Thymus (tissue), 11 donors: ENCODE data around the gene RNF166. TPM values are rescaled to one million over a fixed set of nuclear protein-coding genes. Genes with fewer than 3 reads are reported as not detected.

Source experiments
- DNase-seq, 9 donors: peaks; one replicate each; pipeline ENCODE4 v3.0.0-alpha.2; 2013; ENCODE audit warnings: low spot score in 9 of 9, low read depth in 6 of 9, missing footprints in 1 of 9
- H3K27ac ChIP-seq, 2 donors: one replicate each; pipeline ENCODE4 v1.5.1; 2013; ENCODE audit warnings: control low read depth in 1 of 2, low read depth in 1 of 2, low read length in 1 of 2, mild to moderate bottlenecking in 1 of 2, moderate library complexity in 1 of 2
- H3K27me3 ChIP-seq, 2 donors: one replicate each; pipeline ENCODE4 v1.5.1; 2013; ENCODE audit warnings: low read length in 1 of 2; ENCODE audit not compliant: control insufficient read depth in 2 of 2, insufficient read depth in 1 of 2
- H3K36me3 ChIP-seq, 2 donors: one replicate each; pipeline ENCODE4 v1.5.1; 2013; ENCODE audit warnings: low read length in 1 of 2, mild to moderate bottlenecking in 1 of 2, moderate library complexity in 1 of 2; ENCODE audit not compliant: control insufficient read depth in 2 of 2, insufficient read depth in 2 of 2
- H3K4me1 ChIP-seq, 2 donors: one replicate each; pipeline ENCODE4 v1.5.1; 2013; ENCODE audit warnings: low read length in 2 of 2; ENCODE audit not compliant: control insufficient read depth in 2 of 2, insufficient read depth in 2 of 2
- H3K4me3 ChIP-seq, 2 donors: one replicate each; pipeline ENCODE4 v1.5.1; 2013; ENCODE audit warnings: low read length in 2 of 2, control low read depth in 1 of 2, mild to moderate bottlenecking in 1 of 2
- H3K9me3 ChIP-seq, 2 donors: one replicate each; pipeline ENCODE4 v1.5.1; 2013; ENCODE audit warnings: low read length in 1 of 2, mild to moderate bottlenecking in 1 of 2; ENCODE audit not compliant: control insufficient read depth in 2 of 2, insufficient read depth in 1 of 2
- WGBS: extraction: QIAGEN DNeasy Blood & Tissue Kit; methylation state at CpG from one replicate; pipeline ENCODE4 v1.1.7; 2013; 5-methylcytosine and 5-hydroxymethylcytosine counted together
- polyA plus RNA-seq: library from polyadenylated mRNA; stranded (reverse); fragments of 200-250 nt; gene quantifications from one replicate; pipeline ENCODE4 v1.2.3, GENCODE V29; 2013
- total RNA-seq: library from RNA; stranded (reverse); fragments of 120-200 nt; gene quantifications from one replicate; pipeline ENCODE4 v1.2.4, GENCODE V29; 2013
- donor health status: healthy.

Gene RNF166
- total and polyA plus RNA-seq, 2 donors = 32.6 to 144 TPM

DNA sequence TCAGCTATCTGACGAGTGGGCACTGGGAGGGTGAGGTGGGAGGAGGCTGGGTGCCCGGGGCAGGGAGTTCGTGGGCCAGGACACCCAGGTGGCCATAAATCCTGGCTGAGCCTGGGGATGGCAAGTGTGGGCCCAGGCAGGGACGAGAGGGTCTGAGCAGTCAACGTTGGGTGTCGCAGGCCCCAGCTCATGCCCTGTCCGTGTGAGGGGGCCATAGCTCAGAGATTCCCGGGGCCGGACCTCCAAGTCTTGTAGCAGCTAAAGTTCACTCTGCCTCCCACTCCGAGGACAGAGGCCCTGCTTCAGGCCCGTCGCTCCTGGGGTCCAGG lies 34.5 kb upstream of the RNF166 start:
- no peak overlapping the region for H3K27ac ChIP-seq
- WGBS = 98% methylated on average over 12 of the region's 12 CpGs
- H3K4me1 ChIP-seq = peaks cover 12 to 42% of the 10 kb centered on the region in 2 donors
- H3K9me3 ChIP-seq = peaks cover 0 to 6% of the 10 kb centered on the region in 2 donors
- H3K36me3 ChIP-seq = peaks cover 11 to 34% of the 10 kb centered on the region in 2 donors
- DNase-seq = no peak
- no peaks in the 10 kb centered on the region for H3K27me3 ChIP-seq
- no peak overlapping the region for H3K4me3 ChIP-seq

- no peak for DNase-seq
- Histone ChIP-seq H3K27me3 (no peaks in the 10 kb centered on the region), H3K36me3 (peaks cover 15 to 38% of the 10 kb centered on the region in 2 donors), H3K4me1 (peaks cover 12 to 37% of the 10 kb centered on the region in 2 donors), H3K4me3 (no peak overlapping the region), H3K9me3 (peaks cover 0 to 6% of the 10 kb centered on the region in 2 donors), H3K27ac (no peak overlapping the region)
- 97% methylated on average over 33 of the region's 33 CpGs for WGBS
These were observed 33.9 kb upstream of the RNF166 start for GRCh38 chr16:88739977-88740726.

DNA sequence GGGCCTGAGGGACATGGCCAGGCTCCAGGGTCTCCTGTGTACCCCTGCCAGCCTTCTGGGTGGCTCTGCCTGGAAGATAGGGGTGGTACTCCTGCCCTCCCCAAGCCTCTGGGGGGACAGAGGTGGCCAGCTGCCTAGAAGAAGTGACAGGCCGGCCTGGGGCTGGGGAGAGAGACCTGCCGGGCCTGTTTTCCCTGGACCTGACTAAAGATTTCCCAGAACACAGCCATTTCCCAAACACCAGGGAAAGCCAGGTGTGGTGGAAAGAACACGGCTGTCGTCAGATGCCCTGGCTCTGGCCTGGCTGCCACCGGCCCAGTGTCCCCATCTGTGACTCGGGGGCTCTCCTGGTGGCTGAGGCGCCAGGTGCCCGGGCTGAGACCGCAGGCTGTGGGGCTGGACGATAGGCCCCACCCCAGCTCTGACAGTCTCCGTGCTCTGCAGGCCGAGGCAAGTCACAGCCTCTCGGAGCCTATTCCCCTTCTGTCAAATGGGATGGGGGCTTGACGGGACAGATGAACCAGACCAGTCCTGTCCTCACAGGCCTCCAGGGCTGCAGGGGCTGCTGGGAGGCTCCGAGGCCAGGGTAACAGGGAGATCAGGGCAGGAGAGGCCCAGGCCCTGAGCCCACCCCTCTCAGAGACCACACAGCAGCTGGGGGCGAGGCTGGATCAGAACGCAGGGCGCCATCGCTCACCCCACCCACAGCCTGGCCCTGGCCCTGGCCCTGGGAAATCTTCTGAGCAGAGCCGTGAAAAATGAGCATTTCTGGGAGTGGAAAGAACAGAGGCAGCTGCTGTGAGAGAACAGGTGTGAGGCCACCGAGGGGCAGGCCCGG lies 33.1 kb upstream of the RNF166 start:
- Histone ChIP-seq H3K27me3 (no peaks in the 10 kb centered on the region), H3K9me3 (peaks cover 0 to 6% of the 10 kb centered on the region in 2 donors), H3K36me3 (peaks cover 18 to 46% of the 10 kb centered on the region in 2 donors), H3K4me1 (peaks cover 12 to 30% of the 10 kb centered on the region in 2 donors), H3K27ac (peak overlapping the region; percentile 43 to 64), H3K4me3 (no peak overlapping the region)
- 92% methylated on average over 22 of the region's 22 CpGs for WGBS
- DNase-seq = no peak

GRCh38 chr16:88738151-88739084 lies 32.2 kb upstream of the RNF166 start:
- Histone ChIP-seq H3K4me1 (peaks cover 12 to 21% of the 10 kb centered on the region in 2 donors), H3K27me3 (no peaks in the 10 kb centered on the region), H3K27ac (peak overlapping the region in 1 of 2 donors; percentile 24), H3K9me3 (peaks cover 0 to 1% of the 10 kb centered on the region in 2 donors), H3K36me3 (peaks cover 26 to 56% of the 10 kb centered on the region in 2 donors), H3K4me3 (no peak overlapping the region)
- no peak for DNase-seq
- 93% methylated on average over 41 of the region's 41 CpGs for WGBS

DNA sequence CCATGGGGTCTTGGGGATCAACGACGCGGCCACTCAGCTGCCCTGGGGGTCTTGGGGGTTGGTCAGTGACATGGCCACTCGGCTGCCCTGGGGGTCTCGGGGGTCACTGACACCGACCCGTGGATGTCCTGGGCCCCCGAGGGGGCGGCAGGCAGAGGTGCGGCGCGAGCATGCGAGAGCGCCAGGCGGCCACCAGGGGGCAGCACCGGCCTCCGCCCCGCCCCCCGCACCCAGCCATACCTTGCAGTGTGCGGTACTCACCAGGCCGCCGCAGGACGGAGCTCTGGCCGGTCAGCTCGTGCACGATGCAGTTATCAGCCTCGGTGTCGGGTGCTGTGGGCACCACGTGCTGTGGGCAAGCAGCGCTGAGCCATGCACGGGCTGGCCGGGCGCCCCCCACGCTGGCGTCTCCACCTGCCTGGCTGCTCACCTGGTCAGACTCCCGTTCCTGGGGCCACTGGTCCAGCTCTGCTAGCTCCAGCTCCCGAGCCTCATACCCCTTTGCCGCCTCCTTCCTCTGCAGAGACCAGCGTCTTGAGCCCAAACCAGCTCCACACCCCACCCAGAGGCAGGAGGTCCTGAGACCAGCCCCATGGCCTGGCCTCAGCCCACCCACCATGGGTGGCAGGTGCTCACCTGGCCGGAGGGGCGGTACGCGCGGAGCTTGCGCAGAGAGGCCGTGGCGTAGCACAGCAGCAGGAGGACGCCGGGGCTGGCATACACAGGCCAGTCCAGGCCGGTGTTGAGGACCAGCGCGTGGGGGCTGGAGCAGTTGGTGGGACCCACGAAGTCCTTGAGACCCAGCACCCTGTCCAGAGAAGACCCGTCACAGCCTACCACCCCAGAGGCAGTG lies 31.3 kb upstream of the RNF166 start:
- peaks cover 26 to 65% of the 10 kb centered on the region in 2 donors for H3K36me3 ChIP-seq
- H3K4me1 ChIP-seq = peaks cover 7 to 12% of the 10 kb centered on the region in 2 donors
- H3K27ac ChIP-seq = peak overlapping the region in 1 of 2 donors; percentile 8
- no peak overlapping the region for H3K4me3 ChIP-seq
- H3K9me3 ChIP-seq = peaks cover 0 to 1% of the 10 kb centered on the region in 2 donors
- peak in 6 of 9 donors; percentile 29 to 75 (median 60) for DNase-seq
- 46% methylated on average over 54 of the region's 54 CpGs for WGBS
- H3K27me3 ChIP-seq = no peaks in the 10 kb centered on the region

DNA sequence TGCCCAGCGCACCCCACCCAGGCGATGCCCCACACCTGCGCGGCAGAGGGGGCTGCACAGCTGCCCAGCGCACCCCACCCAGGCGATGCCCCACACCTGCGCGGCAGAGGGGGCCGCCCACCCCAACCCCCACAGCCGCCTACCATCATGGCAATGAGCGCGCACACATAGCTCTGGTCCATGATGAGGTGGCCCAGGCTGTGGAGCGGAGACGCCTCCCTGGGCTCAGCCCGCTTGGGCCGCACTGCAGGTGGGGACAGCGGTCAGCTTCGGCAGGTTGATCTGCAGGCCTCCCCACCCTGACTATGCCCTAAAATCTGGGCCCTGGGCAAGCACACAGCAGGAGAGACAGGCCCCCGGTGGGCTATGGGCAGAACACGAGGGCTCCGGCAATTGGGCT lies 30.3 kb upstream of the RNF166 start:
- 99% methylated on average over 20 of the region's 21 CpGs for WGBS
- Histone ChIP-seq H3K4me3 (no peak overlapping the region), H3K4me1 (peaks cover 7 to 11% of the 10 kb centered on the region in 2 donors), H3K27me3 (no peaks in the 10 kb centered on the region), H3K27ac (no peak overlapping the region), H3K36me3 (peaks cover 26 to 68% of the 10 kb centered on the region in 2 donors), H3K9me3 (peaks cover 0 to 1% of the 10 kb centered on the region in 2 donors)
- DNase-seq = no peak

GRCh38 chr16:88736088-88736487 lies 29.9 kb upstream of the RNF166 start:
- Histone ChIP-seq H3K27me3 (no peaks in the 10 kb centered on the region), H3K27ac (no peak overlapping the region), H3K9me3 (peaks cover 0 to 1% of the 10 kb centered on the region in 2 donors), H3K4me3 (no peak overlapping the region), H3K36me3 (peaks cover 24 to 68% of the 10 kb centered on the region in 2 donors), H3K4me1 (peaks cover 7 to 11% of the 10 kb centered on the region in 2 donors)
- no peak for DNase-seq
- WGBS = over 99% methylated on average over 21 of the region's 21 CpGs

- H3K4me1 ChIP-seq = peaks cover 7 to 11% of the 10 kb centered on the region in 2 donors
- H3K9me3 ChIP-seq = peaks cover 0 to 1% of the 10 kb centered on the region in 2 donors
- WGBS = 97% methylated on average over 10 of the region's 10 CpGs
- no peak overlapping the region for H3K27ac ChIP-seq
- no peak overlapping the region for H3K4me3 ChIP-seq
- peaks cover 21 to 68% of the 10 kb centered on the region in 2 donors for H3K36me3 ChIP-seq
- no peak for DNase-seq
- H3K27me3 ChIP-seq = no peaks in the 10 kb centered on the region
These were observed 29.4 kb upstream of the RNF166 start for GRCh38 chr16:88735616-88736015.
